NCI-H146 (cell line): Measurements from ENCODE around the gene BCL7A.
"Not testable (repeated sequence)": the region's sequence is repeated elsewhere in the genome, so short reads cannot be mapped to it uniquely, and the experiment has no call there.

Source experiments
- DNase-seq: peaks from one replicate; lab custom pipeline; 2025; lab: John Stamatoyannopoulos, UW

BCL7A gene

DNA sequence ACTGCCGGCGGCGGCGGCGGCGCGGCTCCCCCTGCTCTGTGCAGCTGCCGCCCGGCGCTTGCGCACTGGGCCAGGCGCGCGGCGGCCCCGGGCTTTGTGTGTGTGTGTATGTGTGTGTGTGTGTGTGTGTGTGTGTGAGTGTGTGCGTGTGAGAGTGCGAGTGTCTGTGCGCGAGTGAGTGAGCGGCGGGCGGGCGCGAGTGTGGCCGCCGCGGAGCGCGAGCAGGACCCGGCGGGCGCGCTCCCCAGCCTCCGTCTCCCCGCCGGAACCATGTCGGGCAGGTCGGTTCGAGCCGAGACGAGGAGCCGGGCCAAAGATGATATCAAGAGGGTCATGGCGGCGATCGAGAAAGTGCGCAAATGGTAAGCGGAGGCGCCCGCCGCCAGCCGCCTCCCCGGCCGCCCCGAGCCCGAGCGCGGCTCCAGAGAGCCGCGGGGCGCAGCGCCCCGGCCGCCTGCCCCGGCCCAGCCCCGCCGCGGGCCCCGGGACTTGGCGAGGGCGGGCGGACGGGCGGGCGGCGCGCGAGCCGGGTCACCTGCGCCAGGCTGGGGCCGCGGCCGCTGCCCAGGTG is at the start of gene BCL7A:
Gene BCL7A, plus strand, starts transcription at position 63 of the 571 bp plus-strand sequence. Its CDS starts 208 bp downstream, at position 271.
- DNase-seq: peak; percentile 76

DNA sequence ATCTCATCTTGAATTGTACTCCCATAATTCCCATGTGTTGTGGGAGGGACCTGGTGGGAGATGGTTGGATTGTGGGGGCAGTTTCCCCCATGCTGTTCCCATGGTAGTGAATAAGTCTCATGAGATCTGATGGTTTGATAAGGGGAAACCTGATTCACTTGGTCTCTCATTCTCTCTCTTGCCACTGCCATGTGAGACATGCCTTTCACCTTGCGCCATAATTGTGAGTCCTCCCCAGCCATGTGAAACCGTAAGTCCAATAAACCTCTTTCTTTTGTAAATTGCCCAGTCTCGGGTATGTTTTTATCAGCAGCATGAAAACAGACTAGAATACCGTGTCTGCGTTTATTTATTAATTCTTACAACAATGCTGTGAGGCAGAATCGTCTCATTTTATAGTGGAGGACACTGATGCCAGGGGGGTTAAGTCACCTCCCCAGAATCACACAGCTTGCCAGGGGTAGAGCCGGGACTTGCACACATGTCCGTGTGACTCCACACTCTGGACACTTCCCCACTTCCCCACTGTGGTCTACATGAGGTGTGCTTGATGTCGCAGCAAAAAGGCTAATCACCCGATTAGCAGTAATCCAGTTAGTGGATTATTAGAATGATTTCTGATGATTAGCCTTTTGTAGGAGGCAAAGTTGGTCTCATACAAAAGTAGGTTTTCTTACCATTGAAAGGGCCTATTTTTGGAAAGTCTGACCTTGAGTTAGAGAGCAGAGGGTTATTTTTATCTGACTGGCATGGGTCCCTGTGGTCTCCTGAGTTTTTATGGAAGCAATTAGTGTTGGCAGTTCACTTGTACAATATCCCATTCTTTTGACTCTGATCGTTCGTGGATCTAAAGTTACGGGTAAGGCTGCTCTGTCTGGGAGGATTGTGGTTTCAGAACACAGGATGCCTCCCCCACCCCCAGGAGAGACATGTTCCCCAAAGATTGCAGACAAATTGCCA is 47.4 kb upstream of the BCL7A start:
- no peak for DNase-seq

DNA sequence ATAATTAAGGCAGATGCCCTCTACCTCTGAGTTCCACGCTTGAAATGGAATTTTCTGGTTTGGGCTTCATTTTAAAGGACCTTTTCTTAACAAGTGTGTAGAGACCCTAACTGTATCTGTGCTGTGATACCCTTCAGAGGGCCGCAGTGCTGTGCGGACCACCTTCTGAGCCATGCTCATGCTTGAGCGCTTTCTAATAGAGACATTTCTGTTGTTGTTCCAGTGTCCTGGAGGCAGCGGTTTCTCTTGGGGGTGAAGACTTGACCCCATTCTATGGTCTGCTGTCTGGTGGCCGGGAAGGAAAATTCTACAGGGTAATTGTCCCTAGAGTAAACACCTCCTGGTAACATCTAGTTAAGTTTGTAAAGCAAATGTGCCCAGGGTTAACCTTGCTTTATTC is 46.7 kb upstream of the BCL7A start:
- DNase-seq: no peak

DNA sequence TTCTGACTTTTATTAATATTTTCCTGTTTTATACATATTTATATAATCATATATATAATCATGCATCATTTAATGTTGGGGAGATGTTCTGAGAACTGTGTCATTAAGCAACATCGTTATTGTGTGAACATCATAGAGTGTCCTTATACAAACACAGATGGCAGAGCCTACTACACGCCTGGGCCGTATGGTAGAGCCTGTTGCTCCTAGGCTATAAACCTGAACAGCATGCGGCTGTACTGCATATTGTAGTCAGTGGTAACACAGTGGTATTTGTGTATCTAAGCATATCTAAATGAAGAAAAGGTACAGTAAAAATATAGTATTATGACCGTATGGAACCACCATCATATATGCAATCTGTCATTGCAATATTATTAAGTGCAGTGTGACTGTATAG is 44.7 kb upstream of the BCL7A start:
- DNase-seq: no peak

DNA sequence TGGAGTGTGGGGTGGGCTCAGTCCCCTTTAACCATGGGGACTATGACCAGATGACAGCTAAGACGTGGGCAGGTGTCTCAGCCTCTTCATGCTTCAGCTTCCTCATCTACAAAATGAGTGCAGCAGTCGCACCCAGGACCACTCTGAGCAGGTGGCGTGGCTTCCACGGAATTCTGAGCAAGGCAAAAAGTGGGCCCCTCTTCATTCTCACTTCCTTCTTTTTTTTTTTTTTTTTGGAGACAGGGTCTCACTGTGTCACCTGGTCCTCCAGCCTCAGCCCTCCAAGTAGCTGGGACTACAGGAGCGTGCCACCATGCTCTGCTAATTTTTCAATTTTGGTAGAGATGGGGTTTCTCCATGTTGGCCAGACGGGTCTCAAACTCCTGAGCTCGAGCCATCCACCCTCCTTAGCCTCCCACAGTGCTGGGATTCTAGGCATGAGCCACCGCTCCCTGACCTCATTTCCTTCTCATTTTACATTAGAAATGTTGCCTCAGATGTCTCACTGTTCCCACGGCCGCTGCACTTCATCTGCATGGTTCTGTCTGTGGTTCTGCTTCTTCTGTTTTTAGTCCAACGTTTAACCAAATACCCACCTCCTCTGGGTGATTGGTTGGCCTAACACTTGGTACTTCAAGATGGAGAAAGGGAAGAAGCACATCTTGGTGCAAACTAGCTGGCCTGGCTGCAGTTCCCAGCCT is 41.3 kb upstream of the BCL7A start:
- no peak for DNase-seq

DNA sequence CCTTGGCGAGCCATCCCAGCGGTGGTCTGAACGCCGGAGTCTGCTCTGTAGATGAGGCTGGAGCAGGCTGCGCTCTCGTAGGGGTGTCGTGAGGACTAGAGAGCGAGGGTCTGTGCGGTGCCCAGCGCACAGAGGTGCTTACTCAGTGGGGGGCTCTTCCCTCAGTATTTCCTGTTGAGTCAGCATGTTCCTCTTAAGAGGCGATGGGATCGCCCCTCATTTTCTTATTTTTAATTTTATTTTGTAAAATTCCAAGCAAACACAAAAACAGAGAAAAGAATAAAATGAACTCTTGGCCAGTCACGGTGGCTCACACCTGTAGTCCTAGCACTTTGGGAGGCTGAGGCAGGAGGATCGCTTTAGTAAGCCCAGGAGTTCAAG is 40.8 kb upstream of the BCL7A start:
- DNase-seq: no peak

DNA sequence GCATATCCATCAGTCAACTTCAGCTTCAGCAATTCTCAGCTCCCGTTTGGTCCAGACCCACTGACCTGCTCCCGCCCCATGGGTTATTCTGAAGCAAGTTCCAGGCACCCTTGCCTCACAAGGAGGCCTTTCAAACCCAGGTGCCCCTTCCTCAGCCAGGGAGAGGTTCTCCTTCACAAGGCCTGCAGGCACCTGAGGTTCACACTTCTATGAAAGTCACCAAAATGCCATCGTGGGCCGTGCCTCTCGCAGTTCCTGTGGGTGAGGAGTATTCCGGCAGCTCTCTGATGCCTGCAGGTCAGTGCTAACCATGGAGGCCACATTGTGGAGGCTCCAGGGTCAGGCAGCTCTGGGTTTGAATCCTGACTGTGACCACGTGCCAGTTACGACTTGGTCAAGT is 40.2 kb upstream of the BCL7A start:
- no peak for DNase-seq

DNA sequence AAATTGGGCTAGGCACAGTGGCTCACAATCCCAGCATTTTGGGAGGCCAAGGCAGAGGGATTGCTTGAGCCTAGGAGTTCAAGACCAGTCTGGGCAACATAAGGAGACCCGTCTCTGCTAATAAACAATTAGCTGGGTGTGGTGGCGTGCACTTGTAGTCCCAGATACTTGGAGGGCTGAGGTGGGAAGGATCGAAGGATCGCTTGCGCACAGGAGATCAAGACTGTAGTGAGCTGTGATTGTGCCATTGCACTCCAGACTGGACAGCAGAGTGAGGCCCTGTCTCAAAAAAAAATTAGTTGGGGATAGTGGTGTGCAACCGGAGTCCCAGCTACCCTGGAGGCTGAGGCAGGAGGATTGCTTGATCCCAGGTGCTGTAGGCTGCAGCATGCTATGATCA is 38.7 kb upstream of the BCL7A start:
- no peak for DNase-seq

DNA sequence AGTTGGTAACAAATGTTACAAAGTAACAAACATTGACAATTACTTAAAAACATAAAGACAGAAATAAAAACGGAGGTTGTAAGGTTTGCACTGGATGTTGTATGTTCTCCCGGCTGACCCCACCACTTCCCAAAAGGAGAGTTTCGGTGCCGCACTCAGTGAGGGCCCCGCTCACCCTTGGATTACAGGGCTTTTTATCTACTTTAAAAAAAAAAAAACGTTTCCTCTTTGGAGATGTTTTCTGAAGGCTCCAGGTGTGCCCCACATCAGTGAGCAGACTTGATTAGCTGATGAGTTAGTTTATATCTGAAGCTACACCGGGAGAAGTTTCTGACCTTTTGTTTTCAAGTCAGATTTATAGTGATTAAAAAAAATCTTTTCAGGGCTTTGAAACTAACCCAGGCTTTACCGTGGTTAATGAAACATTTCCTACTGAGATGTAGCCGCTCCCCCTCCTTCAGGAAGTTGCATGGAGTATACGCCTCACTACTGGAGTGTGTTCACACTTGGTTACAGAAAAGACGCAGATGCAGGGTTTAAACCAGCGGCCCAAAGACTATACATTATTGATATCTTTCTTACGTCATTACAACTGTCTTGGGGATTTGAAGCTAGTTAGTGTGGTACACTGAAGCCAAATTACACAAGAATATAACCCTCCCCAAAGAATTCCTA is 38.0 kb upstream of the BCL7A start:
- DNase-seq: no peak

DNA sequence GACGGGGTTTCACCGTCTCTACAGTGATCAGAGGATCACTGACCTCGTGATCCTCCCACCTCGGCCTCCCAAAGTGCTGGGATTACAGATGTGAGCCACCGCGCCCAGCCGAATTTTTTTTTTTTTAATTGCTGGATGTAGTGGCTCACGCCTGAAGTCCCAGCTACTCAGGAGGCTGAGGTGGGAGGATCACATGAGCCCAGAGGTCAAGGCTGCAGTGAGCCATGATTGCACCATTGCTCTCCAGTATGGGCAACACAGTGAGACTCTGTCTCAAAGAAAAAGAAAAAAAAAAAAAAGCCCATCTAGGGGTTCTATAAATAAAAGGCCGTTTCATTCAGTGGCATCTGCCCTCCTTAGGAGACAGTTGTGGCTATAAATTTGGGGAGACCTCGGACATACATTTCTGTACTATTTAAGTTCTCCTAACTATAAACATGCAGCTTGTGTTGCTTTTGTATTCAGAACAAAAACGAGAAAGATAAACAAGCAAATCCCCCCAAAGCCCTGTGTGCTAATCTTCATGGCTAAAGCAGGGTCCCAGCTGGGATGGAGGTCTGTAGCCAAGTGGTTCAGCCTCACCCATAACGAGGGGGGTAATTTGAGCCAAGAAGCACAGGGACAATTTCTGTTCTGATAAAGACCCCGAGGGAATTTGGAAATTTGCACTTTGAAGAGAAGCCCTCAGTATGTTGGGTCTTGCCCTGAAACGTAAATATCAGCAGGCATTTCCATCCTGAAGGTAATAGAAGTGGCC is 35.0 kb upstream of the BCL7A start:
- no peak for DNase-seq

DNA sequence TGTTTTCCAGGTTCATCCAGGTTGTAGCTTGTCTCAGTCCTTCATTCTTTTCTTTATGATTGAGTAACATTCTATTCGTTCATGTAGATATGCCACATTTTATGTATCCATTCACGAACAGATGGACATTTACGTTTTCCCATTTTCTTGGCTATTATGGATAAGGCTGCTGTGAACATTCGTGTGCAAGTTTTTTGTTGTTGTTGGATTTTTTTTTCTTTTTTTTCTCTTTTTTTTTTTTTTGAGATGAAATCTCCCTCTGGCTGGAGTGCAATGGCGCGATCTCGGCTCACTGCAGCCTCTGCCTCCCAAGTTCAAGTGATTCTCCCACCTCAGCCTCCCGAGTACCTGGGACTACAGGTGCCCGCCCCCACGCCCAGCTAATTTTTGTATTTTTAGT is 33.2 kb upstream of the BCL7A start:
- not testable (repeated sequence) for DNase-seq

DNA sequence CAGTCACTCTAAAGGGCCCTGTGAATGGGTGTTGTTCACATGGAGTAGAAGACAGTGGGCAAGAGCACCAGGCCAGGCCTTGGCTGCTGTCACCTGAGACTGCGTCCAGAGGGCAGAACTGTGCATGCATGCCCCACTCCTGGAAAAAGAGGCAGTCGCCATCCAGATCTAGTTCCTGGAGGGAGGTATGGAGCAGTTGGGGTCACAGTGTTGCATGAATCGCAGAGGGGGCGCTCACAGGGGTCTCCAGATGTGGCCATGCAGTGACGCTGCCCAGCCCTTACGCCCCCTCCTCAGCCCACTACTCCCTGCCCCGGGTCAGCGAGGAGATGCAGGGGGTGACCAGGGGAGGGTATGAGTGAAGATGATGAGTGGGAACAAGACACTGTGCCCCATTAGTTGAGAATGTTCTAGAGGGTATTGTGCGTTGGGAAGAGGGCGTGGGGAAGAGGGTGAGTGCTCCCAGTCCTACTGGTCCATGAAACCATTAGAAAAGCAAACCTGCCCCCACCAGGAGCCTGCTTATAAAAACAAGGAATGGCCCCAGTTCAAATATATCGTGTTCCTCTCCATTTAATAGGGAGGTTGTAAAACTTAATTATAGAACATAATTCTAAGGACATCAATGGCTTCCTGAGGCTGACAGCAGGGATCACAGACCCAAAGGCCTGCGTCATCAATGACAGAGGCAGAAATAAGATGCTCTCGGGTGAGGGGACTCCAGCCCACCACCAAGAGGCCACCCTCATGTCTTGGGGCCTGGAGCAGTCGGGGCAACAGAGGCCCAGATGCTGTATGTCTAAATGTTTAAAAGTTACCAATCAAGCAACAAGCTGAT is 32.2 kb upstream of the BCL7A start:
- DNase-seq: peak; percentile 81

DNA sequence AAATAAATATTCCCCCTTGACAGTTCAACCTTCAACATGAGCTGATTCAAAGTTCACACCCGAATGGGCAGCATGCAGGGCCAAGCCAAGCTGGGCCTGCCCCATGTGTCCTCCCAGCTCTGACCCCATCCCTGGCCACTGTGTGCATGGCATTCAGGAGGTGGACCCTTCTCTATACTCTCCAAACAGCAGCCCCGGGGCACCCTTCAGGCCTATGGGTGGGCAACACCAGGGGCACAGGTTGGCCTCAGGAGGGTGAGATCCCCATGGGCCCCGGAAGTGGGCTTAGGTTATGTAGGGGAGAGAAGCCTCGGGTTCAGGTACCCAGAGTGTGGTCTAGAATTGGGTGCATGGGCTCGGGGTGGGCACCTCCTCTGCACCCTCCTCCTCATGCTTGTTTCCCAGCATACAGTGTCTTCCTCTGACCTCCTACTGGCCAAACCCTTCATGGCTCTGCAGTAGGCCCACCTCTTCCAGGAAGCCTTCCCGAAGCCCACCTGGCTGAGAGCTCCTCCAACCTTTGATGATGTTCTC is 31.5 kb upstream of the BCL7A start:
- no peak for DNase-seq

DNA sequence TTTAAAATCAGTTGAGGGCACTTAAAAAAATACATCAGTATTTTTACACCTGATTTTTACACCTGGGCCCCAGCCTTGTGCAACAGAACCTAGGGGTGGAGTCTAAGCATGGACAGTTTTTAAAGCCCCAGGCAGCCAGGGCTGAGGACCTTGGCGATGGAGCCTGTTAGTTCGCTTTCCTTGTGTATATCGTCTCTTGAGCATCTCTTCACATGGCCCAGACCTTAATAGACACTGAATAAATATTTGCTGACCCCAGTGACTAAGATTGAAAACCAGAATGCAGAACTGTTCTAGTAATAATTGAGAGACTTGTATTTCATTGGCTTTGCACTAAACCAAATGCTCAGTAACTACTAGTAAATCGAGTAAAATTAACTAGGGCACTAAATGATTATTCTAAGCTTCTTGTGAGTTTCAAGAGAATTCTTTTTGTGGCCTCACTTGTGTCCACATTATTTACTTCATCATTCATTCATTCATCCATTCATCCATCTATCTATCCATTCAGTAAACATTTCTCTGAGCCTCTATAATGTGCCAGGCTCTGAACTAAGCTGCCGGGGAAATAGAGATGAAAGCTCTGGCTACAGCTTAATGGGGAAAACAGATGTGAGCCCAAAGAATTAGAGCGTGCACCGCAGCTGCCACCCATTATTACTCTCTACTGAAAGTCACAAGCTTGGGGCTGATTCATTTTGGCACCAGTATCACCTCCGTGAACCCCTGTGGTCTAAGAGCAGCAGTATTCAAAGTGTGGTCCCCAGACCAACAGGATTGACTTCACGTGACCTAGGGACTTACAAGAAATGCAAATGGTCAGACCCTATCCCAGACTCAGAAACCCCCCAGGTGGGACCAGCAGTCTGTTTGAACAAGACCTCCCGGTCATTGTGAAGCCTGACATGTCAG is 30.7 kb upstream of the BCL7A start:
- no peak for DNase-seq

DNA sequence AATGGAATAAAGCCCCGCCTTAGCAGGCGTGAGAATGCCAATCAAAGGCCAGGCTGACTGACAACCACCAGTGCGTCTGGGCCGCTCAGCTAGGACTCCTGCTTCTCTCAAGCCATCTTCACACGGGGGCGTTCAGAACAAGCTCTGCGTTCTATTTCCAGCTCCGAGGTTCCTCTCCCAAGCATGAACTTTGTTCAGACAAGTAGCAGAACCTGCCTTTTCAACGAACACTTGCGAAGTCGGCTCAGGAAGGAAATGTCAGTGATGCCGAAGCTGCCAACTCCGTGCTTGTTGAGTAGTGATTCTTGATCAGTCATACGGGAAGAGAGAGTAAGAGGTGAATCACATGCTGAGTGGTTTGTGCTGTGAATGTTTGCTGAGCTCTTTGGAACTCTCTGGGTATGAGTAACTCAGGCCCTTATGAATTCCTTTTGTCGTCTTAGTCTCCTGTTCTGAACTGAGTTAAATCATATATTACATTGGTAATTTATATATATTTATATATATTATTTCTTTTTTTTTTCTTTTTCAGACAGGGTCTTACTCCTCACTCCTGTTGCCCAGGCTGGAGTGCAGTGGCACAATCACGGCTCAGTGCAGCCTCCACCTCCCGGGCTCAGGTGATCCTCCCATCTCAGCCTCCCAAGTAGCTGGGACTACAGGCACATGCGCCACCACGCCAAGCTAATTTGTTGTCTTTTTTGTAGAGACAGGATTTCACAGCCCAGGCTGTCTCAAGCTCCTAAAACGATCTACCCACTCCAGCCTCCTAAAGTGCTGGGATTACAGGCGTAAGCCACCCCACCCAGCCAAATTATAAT is 29.4 kb upstream of the BCL7A start:
- no peak for DNase-seq

DNA sequence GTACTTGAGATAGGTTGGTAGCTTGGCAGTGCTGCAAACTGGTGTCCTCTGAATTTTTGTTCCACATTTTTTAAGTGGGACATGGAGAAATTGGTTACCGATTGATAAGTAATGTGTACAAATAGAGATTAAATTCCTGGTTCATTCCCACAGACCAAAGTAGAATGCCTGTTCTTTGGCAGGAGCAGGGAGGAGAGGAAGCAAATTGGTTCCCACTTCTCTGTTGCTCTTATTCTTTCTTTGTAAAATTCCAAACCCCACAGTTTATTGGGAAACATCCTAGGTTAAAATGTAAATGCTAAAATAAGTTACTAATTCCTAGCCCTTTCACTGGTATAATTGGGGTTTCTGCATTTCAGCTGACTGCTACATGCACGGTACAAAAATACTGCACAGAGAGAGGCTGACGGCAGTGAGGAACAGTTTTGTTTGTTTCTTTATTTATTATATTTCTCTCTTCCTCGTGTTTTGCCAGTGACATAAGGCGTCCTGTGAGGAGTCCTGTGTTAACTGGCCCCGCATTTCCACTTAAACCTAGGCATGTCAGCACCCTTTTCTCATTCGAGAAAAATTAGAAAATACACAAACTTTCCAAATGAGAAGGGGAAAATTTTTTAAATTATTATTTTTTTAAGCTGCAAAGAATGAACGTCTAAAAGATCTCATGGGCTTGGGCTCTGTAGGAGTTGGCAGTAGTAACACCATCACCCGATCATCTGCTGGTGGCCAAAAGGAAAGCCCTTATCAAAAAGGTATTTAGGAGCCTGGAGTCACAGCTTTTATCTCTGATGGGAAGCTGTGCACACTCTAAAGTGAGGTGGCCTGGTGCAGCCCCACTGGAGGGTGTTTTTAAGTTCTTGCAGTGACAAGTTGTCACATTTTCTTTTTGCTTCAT is 25.4 kb upstream of the BCL7A start:
- no peak for DNase-seq

DNA sequence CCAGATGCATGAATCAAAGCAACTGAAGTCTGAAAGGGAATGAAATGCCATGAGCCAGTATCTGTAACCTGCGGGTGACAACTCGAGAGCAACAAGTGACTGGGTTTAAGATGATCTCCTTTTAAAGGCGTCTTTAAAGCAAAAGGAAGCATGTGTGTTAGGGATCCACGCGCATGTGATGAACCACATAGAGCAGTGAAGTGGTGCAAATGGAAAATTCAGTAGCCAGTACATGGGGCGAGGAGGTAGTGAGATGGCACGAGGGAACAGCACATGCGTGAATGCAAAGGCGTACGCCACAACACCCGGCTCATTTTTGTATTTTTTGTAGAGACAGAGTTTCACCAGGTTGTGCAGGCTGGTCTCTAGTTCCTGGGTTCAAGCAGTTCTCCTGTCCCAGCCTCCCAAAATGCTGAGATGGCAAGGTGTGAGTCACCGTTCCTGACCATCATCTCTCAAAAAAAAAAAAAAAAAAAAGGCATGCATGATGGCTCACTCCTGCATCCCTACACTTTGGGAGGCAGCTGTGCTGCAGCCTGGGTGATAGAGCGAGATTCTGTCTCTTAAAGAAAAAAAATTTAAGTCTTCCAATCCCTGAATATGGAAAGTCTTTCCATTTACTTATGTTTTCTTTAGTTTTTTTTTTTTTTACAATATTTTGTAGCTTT is 24.6 kb upstream of the BCL7A start:
- no peak for DNase-seq
